Sciatic nerve (tissue), 2 donors: ENCODE results near the gene SESTD1. TPM values are rescaled to one million over a fixed set of nuclear protein-coding genes. Genes with fewer than 3 reads are reported as not detected.
"Not testable (repeated sequence)": the region's sequence is repeated elsewhere in the genome, so short reads cannot be mapped to it uniquely, and the experiment has no call there.

Experiments
- ATAC-seq: fragments of 200-7000 bp; cut with Tn5 transposase; one replicate; pipeline ENCODE4 v1.9.1; 2020; ENCODE audit warnings: mild to moderate bottlenecking, moderate library complexity
- DNase-seq: peaks from one replicate; pipeline ENCODE4 v3.0.0-alpha.2; 2020; ENCODE audit warnings: low spot score
- intact Hi-C: fragments of 100-400 bp; cut with DNase I; formaldehyde crosslinking; loops from one replicate; pipeline ENCODE4 v1.14.2; 2022
- total RNA-seq: library from RNA; stranded (reverse); fragmentation: NEBNext Ultra II Directional; extraction: Animal tissue kit (Norgen Biotek cat#: 25700); gene quantifications from one replicate; pipeline ENCODE4 v1.2.1, GENCODE V29; 2021
- donor health status: DM: no; HTN: no; CAD: no.
- donor health status: DM: no; HTN: no; CAD: no.

The SESTD1 gene
- total RNA-seq, 1 donor from 2014 or later: 139 TPM

DNA sequence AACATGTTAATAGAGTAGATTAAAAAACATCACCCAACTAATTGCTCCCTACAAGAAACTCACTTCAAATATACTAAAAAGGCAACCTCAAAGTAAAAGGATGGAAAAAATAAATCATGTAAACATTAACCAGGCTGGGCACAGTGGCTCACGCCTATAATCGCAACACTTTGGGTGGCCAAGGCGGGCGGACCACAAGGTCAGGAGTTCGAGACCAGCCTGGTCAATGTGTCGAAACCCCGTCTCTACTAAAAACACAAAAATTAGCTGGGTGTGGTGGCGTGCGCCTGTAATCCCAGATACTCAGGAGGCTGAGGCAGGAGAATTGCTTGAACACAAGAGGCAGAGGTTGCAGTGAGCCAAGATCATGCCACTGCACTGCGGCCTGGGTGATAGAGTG, 18.8 kb downstream of the SESTD1 start:
- intact Hi-C loops, ATAC-seq, DNase-seq: not testable (repeated sequence)

- intact Hi-C loops: no loop called here
- ATAC-seq (no peak), DNase-seq (no peak)
Observed at GRCh38 chr2:179243046-179243445, 21.6 kb downstream of the SESTD1 start.

DNA sequence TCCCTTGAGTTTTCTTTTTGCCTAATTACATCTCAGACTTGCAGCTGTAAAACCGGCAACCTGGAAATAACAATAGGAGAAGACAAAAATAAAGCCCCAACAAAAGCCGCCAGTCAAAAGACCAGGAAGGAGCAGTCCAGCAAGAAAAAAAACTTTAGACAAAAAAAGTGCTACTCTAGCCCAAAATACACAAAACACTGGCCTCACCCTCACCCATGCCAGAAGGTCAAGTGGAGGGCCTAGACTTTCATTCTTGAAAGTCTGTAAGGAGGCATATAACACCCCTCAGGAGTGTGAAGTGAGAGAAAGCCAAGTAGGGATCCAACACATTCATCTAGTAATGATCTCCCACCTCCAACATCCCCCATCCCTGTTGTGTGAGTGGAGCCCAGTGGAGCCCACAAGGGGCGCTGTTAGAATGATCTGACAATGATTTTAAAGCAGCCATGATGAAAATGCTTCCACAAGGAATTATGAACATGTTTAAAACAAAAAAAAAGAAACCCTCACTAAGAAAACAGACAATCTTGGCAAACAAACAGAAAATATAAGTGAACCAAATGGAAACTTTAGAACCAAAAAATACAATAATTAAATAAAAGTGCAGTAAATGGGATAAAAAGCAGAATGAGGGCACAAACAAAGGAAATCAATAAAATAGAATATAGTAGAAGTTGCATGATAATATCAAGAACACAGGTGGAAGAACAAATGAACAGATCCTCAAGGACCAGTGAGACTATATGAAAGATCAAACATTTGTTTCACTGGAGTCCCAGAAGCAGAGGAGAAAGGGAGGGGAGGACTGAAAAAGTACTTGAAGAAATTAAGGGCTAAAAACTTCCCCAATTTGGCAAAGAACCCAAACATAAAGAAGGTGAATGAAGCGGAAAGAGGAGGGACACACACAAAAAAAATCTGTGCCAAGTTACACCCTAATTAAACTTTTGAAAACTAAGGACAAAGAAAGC, 23.9 kb downstream of the SESTD1 start:
- intact Hi-C loops: no loop called here
- DNase-seq (no peak), ATAC-seq (no peak)

- DNase-seq (no peak), ATAC-seq (no peak)
- intact Hi-C loops: no loop called here
Observed at GRCh38 chr2:179239838-179240237, 24.8 kb downstream of the SESTD1 start.

DNA sequence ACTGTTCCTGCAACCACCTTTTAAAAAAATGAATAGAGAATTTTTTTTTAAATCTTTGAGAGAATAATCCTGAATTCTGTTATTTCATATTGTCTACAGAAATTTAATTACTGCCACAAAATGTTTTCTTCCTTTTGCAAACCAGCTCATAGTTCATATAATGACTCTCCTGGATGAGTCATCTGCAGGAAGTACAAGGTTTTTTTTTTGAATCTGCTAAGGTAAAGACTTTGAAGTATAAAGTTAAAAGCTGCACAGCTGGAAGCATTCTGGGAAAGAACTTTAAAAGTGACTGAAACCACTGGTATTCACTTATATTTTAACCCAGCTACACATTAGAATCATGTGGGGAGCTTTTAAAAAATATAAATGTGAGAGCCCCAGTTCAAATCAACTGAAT, 25.4 kb downstream of the SESTD1 start:
- no peak for DNase-seq
- intact Hi-C loops: no loop called here
- ATAC-seq: no peak

DNA sequence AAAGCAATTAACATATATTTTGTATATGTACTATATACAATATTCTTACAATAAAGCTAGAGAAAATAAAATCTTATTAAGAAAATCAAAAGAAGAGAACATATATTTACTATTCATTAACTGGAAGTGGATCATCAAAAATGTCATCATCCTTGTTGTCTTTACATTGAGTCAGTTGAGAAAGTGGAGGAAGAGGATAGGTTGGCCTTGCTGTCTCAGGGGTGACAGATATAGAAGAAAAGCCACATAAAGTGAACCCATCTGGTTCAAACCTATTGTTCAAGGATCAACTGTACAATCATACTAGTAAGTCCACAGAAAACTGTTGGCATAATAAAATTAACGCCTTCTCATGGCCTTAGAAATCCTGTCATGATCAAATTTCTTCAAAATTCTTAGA, 26.6 kb downstream of the SESTD1 start:
- DNase-seq (no peak), ATAC-seq (no peak)
- intact Hi-C loops: no loop called here

GRCh38 chr2:179237209-179237946, 27.3 kb downstream of the SESTD1 start:
- intact Hi-C loops: no loop called here

GRCh38 chr2:179235463-179236108, 29.0 kb downstream of the SESTD1 start:
- intact Hi-C loops: no loop called here
- ATAC-seq (peak; percentile 90), DNase-seq (no peak)

More at GRCh38 chr2:179237209-179237946, 27.3 kb downstream of the SESTD1 start:
- DNase-seq (no peak), ATAC-seq (no peak)

- peak; percentile 49 for ATAC-seq
Observed at GRCh38 chr2:179234658-179235240, 29.9 kb downstream of the SESTD1 start.

GRCh38 chr2:179233626-179234430, 30.8 kb downstream of the SESTD1 start:
- intact Hi-C loops: no loop called here
- DNase-seq: no peak
- ATAC-seq: no peak

More at GRCh38 chr2:179234658-179235240, 29.9 kb downstream of the SESTD1 start:
- DNase-seq: no peak
- intact Hi-C loops: no loop called here

DNA sequence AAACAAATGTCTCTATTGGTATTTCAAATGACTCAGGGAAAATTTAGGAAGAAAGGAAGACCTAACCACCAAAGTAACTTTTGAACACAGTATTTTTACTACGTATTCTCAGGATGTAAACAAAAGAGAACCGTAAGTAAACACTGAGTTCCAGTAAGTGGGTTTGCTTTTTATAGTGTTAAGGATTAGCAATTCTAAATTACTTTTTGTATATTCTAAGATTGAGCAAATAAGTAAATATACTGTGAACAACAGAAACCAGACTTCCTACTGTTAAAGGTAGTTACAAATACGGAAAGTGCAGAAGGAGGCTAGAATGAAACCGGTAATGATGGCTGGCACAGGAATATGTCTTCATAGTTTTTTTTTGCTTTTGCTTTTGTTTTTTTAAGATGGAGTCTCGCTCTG, 31.5 kb downstream of the SESTD1 start:
- ATAC-seq: no peak
- intact Hi-C loops: no loop called here
- no peak for DNase-seq

DNA sequence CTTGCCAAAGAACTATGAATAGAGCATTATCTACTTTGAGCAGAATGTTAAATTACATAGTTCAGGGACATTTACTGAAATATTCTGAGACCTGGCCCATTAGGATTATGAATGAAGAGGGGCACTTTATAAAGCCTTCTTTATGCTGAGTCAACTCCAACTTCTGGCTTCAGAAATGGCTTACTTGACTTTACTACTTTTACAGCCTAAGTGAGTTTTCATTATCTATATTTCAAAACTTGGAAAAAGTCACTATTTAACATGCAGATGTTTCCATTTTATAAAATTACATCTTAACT, 37.7 kb downstream of the SESTD1 start:
- intact Hi-C loops: no loop called here
- DNase-seq (no peak), ATAC-seq (no peak)

DNA sequence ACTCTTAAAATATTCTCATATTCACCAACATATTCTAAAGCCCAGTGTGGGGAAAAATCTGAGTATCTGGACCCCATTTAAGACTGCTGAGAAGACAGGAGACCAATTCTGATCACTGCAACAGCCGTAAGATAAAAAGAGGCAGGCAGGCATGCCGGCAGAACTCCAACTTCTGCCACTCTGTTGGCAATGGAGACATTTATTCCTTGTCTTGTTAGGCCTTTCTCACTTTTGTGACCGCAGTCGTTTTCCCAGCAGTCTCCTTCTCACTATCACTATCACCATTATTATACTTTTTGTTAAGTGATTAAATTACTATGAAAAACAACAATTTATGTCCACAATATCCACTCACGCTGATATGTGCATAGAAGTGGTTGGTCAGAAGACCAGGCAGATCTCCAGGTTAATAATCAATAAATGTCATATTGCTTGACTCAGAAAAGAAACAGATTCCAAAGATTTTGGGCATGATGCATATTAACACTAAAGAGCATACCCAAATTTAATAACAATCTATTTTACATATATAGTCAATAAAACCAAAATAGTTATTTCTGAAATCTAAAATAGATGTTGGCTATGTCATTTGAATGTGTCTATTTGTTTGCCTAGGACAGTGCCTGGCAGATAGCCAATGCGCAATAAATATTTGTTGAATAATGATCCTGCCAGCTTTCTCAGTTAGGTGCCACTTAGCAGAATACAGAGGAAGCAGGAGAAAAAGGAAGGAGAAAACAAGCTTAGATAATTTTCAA, 38.2 kb downstream of the SESTD1 start:
- intact Hi-C loops: no loop called here
- DNase-seq (no peak), ATAC-seq (no peak)

DNA sequence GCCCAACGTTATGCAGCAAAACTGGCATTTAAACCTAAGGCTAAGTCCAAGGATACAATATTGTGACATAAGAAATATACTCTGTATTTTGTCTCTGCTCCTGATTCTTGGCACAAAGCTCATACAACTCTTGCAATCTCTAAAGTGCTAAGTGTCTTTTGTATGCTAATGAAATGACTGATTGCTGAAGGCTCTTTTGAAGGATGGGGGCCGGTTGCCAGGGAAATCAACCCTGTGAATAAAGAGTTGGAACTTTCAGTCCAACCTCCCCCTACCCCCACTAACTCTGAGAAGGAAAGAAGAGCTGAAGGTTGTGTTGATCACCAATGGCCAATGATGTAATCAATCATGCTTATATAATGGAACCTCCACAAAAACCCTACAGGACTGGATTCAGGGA, 40.3 kb downstream of the SESTD1 start:
- intact Hi-C loops: no loop called here
- DNase-seq (no peak), ATAC-seq (no peak)

GRCh38 chr2:179222076-179222475, 42.6 kb downstream of the SESTD1 start:
- ATAC-seq (peak; percentile 55), DNase-seq (no peak)
- intact Hi-C loops: no loop called here

GRCh38 chr2:179218848-179219594, 45.6 kb downstream of the SESTD1 start:
- ATAC-seq (peak; percentile 93), DNase-seq (peak; percentile 75)

GRCh38 chr2:179214671-179215070, 50.0 kb downstream of the SESTD1 start:
- ATAC-seq, DNase-seq, intact Hi-C loops: not testable (repeated sequence)

More at GRCh38 chr2:179218848-179219594, 45.6 kb downstream of the SESTD1 start:
- intact Hi-C loops: no loop called here
